HepG2 (cell line): Measurements from ENCODE around the gene ADIPOR1. TPM values are rescaled to one million over a fixed set of nuclear protein-coding genes. Genes with fewer than 3 reads are reported as not detected.

Source experiments
- EED ChIP-seq: sonication (generic); formaldehyde crosslinking; IDR thresholded peaks from 2 replicates; pipeline ENCODE4 v1.5.0; 2020; ENCODE audit warnings: mild to moderate bottlenecking, missing genetic modification reagents
- FOSL2 ChIP-seq: sonication (generic); formaldehyde crosslinking; IDR thresholded peaks from 2 replicates; pipeline ENCODE4 v1.4.0; 2020; ENCODE audit warnings: missing genetic modification reagents
- HHEX ChIP-seq: IDR thresholded peaks from 2 replicates; pipeline ENCODE4 v1.6.1; 2016; ENCODE audit warnings: control low read depth
- IKZF4 ChIP-seq: sonication (generic); formaldehyde crosslinking; IDR thresholded peaks from 2 replicates; pipeline ENCODE4 v1.5.1; 2020; ENCODE audit warnings: borderline replicate concordance, mild to moderate bottlenecking, low read depth, missing genetic modification reagents; ENCODE audit errors: not compliant biosample characterization
- KLF9 ChIP-seq: IDR thresholded peaks from 2 replicates; pipeline ENCODE4 v1.6.1; 2016; ENCODE audit warnings: low read depth
- PCBP1 ChIP-seq: fragments of 200-400 bp; formaldehyde crosslinking; IDR thresholded peaks from 2 replicates; pipeline ENCODE4 v1.6.1; 2017; ENCODE audit warnings: mild to moderate bottlenecking, low read depth, low read length, borderline replicate concordance
- POGZ ChIP-seq: sonication (generic); formaldehyde crosslinking; IDR thresholded peaks from 2 replicates; pipeline ENCODE4 v1.4.0; 2020; ENCODE audit warnings: mild to moderate bottlenecking, missing genetic modification reagents
- PRMT3 ChIP-seq: sonication (generic); formaldehyde crosslinking; IDR thresholded peaks from 2 replicates; pipeline ENCODE4 v1.8.1; 2022; ENCODE audit warnings: low read depth, mild to moderate bottlenecking, moderate library complexity, missing genetic modification reagents, borderline replicate concordance
- RXRA ChIP-seq: sonication (generic); formaldehyde crosslinking; IDR thresholded peaks from 2 replicates; pipeline ENCODE4 v1.5.1; 2020; ENCODE audit warnings: missing genetic modification reagents
- ZBTB7B ChIP-seq: sonication (generic); formaldehyde crosslinking; IDR thresholded peaks from 2 replicates; pipeline ENCODE4 v1.4.0; 2020; ENCODE audit warnings: missing genetic modification reagents
- ZFP37 ChIP-seq: sonication (generic); formaldehyde crosslinking; IDR thresholded peaks from 2 replicates; pipeline ENCODE4 v1.4.0; 2020; ENCODE audit warnings: missing genetic modification reagents, borderline replicate concordance
- ZNF234 ChIP-seq: sonication (generic); formaldehyde crosslinking; conservative IDR thresholded peaks from 2 replicates; pipeline ENCODE4 v1.5.1; 2020; ENCODE audit warnings: mild to moderate bottlenecking, missing genetic modification reagents
- ZNF569 ChIP-seq: sonication (generic); formaldehyde crosslinking; IDR thresholded peaks from 2 replicates; pipeline ENCODE4 v1.5.0; 2020; ENCODE audit warnings: mild to moderate bottlenecking, missing genetic modification reagents, moderate library complexity, borderline replicate concordance
- ZNF792 ChIP-seq: IDR thresholded peaks from 2 replicates; pipeline ENCODE4 v1.6.1; 2016
- polyA plus RNA-seq, 8 experiments: library from polyadenylated mRNA; depleted of rRNA in 3 of 8; stranded (reverse) in 7 of 8; unstranded in 1 of 8; fragments of >200 nt; fragmentation: Illumina TruSeq in 4 of 8; extraction: Trizol in 4 of 8; gene quantifications; 2 replicates each; pipeline versions ENCODE4 v1.2.1 to v1.2.3, GENCODE V29; 2011 to 2016; ENCODE audit warnings: low read depth in 4 of 8, missing spikeins in 1 of 8, mixed read lengths in 1 of 8; ENCODE audit not compliant: insufficient read depth in 1 of 8
- total RNA-seq, 5 experiments: library from RNA; depleted of rRNA; stranded (reverse); fragments of >200 nt; fragmentation: Illumina TruSeq; extraction: Trizol; gene quantifications; 2 replicates each; pipeline ENCODE4 v1.2.3, GENCODE V29; 2016; ENCODE audit warnings: low read depth in 1 of 5
- TF ChIP-seq, protein P1 (sequence below): sonication (generic); formaldehyde crosslinking; IDR thresholded peaks from 2 replicates; pipeline ENCODE4 v1.8.1; 2023; ENCODE audit warnings: mild to moderate bottlenecking, missing genetic modification reagents
- TF ChIP-seq, protein P2 (sequence below): sonication (generic); formaldehyde crosslinking; IDR thresholded peaks from 2 replicates; pipeline ENCODE4 v1.4.0; 2020; ENCODE audit warnings: missing genetic modification reagents
- TF ChIP-seq, protein P3 (sequence below): sonication (generic); IDR thresholded peaks from 2 replicates; pipeline ENCODE4 v1.6.1; 2016; ENCODE audit warnings: low read depth, borderline replicate concordance
- TF ChIP-seq, protein P4 (sequence below): sonication (generic); formaldehyde crosslinking; IDR thresholded peaks from 2 replicates; pipeline ENCODE4 v1.5.0; 2020; ENCODE audit warnings: missing genetic modification reagents, mild to moderate bottlenecking, borderline replicate concordance
- TF ChIP-seq, protein P5 (sequence below): sonication (generic); formaldehyde crosslinking; IDR thresholded peaks from 2 replicates; pipeline ENCODE4 v1.5.0; 2020; ENCODE audit warnings: mild to moderate bottlenecking, missing genetic modification reagents

ADIPOR1 gene
- total and polyA plus RNA-seq, 2 of the 13 experiments (the other 11 are each of a cell fraction or from before 2014, with no cell fraction given) = 60.0 to 141 TPM

DNA sequence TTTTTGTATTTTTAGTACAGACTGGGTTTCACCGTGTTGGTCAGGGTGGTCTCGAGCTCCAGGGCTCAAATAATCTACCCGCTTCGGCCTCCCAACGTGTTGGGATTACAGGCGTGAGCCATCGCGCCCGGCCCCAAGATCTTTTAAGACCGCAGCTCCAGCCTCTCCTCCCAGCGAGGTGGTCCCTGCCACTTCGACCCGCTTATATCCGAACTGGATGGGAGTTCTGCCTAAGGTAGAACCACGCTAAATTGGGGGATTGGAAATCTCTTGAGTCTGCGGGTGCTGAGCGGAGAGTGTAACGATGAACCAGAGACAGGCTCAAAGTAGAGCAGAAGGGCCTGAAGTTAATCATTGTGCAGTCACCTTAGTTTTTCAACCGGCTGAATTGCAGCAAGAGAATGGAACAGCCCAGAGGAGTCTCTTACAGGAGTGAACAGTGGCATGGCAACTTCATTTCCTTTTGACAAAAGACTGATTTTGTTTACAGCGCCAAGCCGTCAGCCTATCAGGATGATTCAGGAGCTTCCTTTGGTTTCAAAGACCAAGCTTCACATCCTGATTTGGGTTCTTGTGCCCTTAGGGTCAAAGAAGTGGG lies 9.7 kb upstream of the ADIPOR1 start (continued):
- TF ChIP-seq, protein P1, sequence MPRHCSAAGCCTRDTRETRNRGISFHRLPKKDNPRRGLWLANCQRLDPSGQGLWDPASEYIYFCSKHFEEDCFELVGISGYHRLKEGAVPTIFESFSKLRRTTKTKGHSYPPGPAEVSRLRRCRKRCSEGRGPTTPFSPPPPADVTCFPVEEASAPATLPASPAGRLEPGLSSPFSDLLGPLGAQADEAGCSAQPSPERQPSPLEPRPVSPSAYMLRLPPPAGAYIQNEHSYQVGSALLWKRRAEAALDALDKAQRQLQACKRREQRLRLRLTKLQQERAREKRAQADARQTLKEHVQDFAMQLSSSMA (CRISPR knock-in tag) = no peak
- TF ChIP-seq HHEX (CRISPR knock-in tag) (no peak), PCBP1 (no peak), ZNF234 (no peak), KLF9 (no peak), IKZF4 (CRISPR knock-in tag) (no peak), ZFP37 (CRISPR knock-in tag) (no peak), ZNF569 (CRISPR knock-in tag) (no peak), POGZ (CRISPR knock-in tag) (no peak), FOSL2 (no peak), RXRA (CRISPR knock-in tag) (no peak), PRMT3 (CRISPR knock-in tag) (no peak), ZBTB7B (CRISPR knock-in tag) (0 out of 2 replicates have a peak, but pooled peaks have one; percentile 23), EED (no peak), ZNF792 (CRISPR knock-in tag) (0 out of 2 replicates have a peak, but pooled peaks have one; percentile 19)
- TF ChIP-seq, protein P2, sequence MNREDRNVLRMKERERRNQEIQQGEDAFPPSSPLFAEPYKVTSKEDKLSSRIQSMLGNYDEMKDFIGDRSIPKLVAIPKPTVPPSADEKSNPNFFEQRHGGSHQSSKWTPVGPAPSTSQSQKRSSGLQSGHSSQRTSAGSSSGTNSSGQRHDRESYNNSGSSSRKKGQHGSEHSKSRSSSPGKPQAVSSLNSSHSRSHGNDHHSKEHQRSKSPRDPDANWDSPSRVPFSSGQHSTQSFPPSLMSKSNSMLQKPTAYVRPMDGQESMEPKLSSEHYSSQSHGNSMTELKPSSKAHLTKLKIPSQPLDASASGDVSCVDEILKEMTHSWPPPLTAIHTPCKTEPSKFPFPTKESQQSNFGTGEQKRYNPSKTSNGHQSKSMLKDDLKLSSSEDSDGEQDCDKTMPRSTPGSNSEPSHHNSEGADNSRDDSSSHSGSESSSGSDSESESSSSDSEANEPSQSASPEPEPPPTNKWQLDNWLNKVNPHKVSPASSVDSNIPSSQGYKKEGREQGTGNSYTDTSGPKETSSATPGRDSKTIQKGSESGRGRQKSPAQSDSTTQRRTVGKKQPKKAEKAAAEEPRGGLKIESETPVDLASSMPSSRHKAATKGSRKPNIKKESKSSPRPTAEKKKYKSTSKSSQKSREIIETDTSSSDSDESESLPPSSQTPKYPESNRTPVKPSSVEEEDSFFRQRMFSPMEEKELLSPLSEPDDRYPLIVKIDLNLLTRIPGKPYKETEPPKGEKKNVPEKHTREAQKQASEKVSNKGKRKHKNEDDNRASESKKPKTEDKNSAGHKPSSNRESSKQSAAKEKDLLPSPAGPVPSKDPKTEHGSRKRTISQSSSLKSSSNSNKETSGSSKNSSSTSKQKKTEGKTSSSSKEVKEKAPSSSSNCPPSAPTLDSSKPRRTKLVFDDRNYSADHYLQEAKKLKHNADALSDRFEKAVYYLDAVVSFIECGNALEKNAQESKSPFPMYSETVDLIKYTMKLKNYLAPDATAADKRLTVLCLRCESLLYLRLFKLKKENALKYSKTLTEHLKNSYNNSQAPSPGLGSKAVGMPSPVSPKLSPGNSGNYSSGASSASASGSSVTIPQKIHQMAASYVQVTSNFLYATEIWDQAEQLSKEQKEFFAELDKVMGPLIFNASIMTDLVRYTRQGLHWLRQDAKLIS (CRISPR knock-in tag) = no peak
- TF ChIP-seq, protein P3, sequence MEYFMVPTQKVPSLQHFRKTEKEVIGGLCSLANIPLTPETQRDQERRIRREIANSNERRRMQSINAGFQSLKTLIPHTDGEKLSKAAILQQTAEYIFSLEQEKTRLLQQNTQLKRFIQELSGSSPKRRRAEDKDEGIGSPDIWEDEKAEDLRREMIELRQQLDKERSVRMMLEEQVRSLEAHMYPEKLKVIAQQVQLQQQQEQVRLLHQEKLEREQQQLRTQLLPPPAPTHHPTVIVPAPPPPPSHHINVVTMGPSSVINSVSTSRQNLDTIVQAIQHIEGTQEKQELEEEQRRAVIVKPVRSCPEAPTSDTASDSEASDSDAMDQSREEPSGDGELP = no peak
- TF ChIP-seq, protein P4, sequence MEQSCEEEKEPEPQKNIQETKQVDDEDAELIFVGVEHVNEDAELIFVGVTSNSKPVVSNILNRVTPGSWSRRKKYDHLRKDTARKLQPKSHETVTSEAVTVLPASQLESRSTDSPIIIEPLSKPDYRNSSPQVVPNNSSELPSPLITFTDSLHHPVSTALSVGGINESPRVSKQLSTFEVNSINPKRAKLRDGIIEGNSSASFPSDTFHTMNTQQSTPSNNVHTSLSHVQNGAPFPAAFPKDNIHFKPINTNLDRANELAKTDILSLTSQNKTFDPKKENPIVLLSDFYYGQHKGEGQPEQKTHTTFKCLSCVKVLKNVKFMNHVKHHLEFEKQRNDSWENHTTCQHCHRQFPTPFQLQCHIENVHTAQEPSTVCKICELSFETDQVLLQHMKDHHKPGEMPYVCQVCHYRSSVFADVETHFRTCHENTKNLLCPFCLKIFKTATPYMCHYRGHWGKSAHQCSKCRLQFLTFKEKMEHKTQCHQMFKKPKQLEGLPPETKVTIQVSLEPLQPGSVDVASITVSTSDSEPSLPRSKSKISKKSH (CRISPR knock-in tag) = no peak
- TF ChIP-seq, protein P5, sequence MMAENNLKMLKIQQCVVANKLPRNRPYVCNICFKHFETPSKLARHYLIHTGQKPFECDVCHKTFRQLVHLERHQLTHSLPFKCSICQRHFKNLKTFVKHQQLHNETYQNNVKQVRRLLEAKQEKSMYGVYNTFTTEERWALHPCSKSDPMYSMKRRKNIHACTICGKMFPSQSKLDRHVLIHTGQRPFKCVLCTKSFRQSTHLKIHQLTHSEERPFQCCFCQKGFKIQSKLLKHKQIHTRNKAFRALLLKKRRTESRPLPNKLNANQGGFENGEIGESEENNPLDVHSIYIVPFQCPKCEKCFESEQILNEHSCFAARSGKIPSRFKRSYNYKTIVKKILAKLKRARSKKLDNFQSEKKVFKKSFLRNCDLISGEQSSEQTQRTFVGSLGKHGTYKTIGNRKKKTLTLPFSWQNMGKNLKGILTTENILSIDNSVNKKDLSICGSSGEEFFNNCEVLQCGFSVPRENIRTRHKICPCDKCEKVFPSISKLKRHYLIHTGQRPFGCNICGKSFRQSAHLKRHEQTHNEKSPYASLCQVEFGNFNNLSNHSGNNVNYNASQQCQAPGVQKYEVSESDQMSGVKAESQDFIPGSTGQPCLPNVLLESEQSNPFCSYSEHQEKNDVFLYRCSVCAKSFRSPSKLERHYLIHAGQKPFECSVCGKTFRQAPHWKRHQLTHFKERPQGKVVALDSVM (CRISPR knock-in tag) = no peak
